ENCODE data around the gene NUBPL. TPM values are rescaled to one million over a fixed set of nuclear protein-coding genes. Genes with fewer than 3 reads are reported as not detected.
A peak's percentile ranks its signal among the peaks of the same experiment; 100 is the strongest.

The NUBPL gene
- total and polyA plus RNA-seq, 8 donors: 10.1 to 19.0 (median 16.9) TPM

GRCh38 chr14:31692376-31692781, 131.2 kb downstream of the NUBPL start:
- H3K9me3 ChIP-seq: no peaks in the 10 kb centered on the region
- TF ChIP-seq CTCF (IDR thresholded peaks at IDR 0.05): no peak
- no peak overlapping the region for H3K27ac ChIP-seq
- H3K36me3 ChIP-seq: no peaks in the 10 kb centered on the region
- DNase-seq (peak in 2 of 4 donors; percentile 25 to 36), ATAC-seq (no peak)
- H3K4me1 ChIP-seq: no peaks in the 10 kb centered on the region
- H3K27me3 ChIP-seq: no peaks in the 10 kb centered on the region
- no peak overlapping the region for H3K4me3 ChIP-seq
- intact Hi-C loops (cut with DNase I): no loop called here

- ATAC-seq: no peak
- Histone ChIP-seq H3K4me3 (no peak overlapping the region), H3K9me3 (peaks cover 0 to 1% of the 10 kb centered on the region in 2 donors), H3K4me1 (no peaks in the 10 kb centered on the region), H3K27ac (no peak overlapping the region), H3K36me3 (no peaks in the 10 kb centered on the region), H3K27me3 (no peaks in the 10 kb centered on the region)
- no peak for TF ChIP-seq CTCF (IDR thresholded peaks at IDR 0.05)
- intact Hi-C loops (cut with DNase I): no loop called here
- DNase-seq: no peak
Measured at GRCh38 chr14:31696378-31696777, 135.2 kb downstream of the NUBPL start.

- Histone ChIP-seq H3K4me3 (no peak overlapping the region), H3K4me1 (no peaks in the 10 kb centered on the region), H3K36me3 (peaks cover 0 to 1% of the 10 kb centered on the region in 2 donors), H3K9me3 (peaks cover 0 to 14% of the 10 kb centered on the region in 2 donors), H3K27me3 (no peaks in the 10 kb centered on the region), H3K27ac (no peak overlapping the region)
- TF ChIP-seq CTCF (IDR thresholded peaks at IDR 0.05): no peak
- ATAC-seq (no peak), DNase-seq (no peak)
- intact Hi-C loops (cut with DNase I): no loop called here
Measured at GRCh38 chr14:31699809-31700208, 138.6 kb downstream of the NUBPL start.

GRCh38 chr14:31700282-31701074, 139.3 kb downstream of the NUBPL start:
- DNase-seq: no peak
- intact Hi-C loops (cut with DNase I): no loop called here
- Histone ChIP-seq H3K36me3 (peaks cover 0 to 8% of the 10 kb centered on the region in 2 donors), H3K4me1 (no peaks in the 10 kb centered on the region), H3K27ac (no peak overlapping the region), H3K27me3 (no peaks in the 10 kb centered on the region), H3K9me3 (peaks cover 0 to 15% of the 10 kb centered on the region in 2 donors), H3K4me3 (no peak overlapping the region)
- ATAC-seq: no peak
- TF ChIP-seq CTCF (IDR thresholded peaks at IDR 0.05): no peak

- Histone ChIP-seq H3K36me3 (peaks cover 0 to 12% of the 10 kb centered on the region in 2 donors), H3K27ac (no peak overlapping the region), H3K4me3 (no peak overlapping the region), H3K4me1 (no peaks in the 10 kb centered on the region), H3K9me3 (peaks cover 0 to 24% of the 10 kb centered on the region in 2 donors), H3K27me3 (no peaks in the 10 kb centered on the region)
- no peak for TF ChIP-seq CTCF (IDR thresholded peaks at IDR 0.05)
- intact Hi-C loops (cut with DNase I): no loop called here
- ATAC-seq (no peak), DNase-seq (no peak)
Measured at GRCh38 chr14:31702130-31702529, 140.9 kb downstream of the NUBPL start.
